IMR-90 (cell line): ENCODE measurements around the gene OSM. TPM values are rescaled to one million over a fixed set of nuclear protein-coding genes. Genes with fewer than 3 reads are reported as not detected.

Experiments
- ATAC-seq: fragments of 200-7000 bp; cut with Tn5 transposase; 2 replicates; pipeline ENCODE4 v1.9.1; 2020; ENCODE audit warnings: low read depth, mild to moderate bottlenecking, moderate library complexity
- BruUV-seq: library from RNA; stranded (reverse); fragments of 400-500 nt; replicated peaks from 2 replicates; lab custom pipeline; 2021; lab: Mats Ljungman, UMichigan
- CTCF ChIA-PET: fragments of 300-600 bp; formaldehyde crosslinking; extraction: SDS; loops from one replicate; lab custom pipeline; 2021; ENCODE audit warnings: antibody characterized with exemption; lab: Yijun Ruan, JAX
- POLR2A ChIA-PET: fragments of 300-600 bp; sonication (Branson Sonifier 250); formaldehyde crosslinking; loops from one replicate; lab custom pipeline; 2022; ENCODE audit warnings: antibody characterized with exemption; ENCODE audit not compliant: unreplicated experiment; lab: Charles Lee
- DNase-seq: peaks from one replicate; pipeline ENCODE4 v3.0.0; 2013
- H2AFZ ChIP-seq: replicated peaks from 2 replicates; pipeline ENCODE3; 2013; ENCODE audit warnings: low read length, mild to moderate bottlenecking; ENCODE audit not compliant: poor library complexity
- H2AK5ac ChIP-seq: 2 replicates; pipeline ENCODE4 v1.6.1; 2013; ENCODE audit warnings: low read depth, low read length, inconsistent platforms
- H2AK9ac ChIP-seq: replicated peaks from 2 replicates; pipeline ENCODE3; 2013; ENCODE audit warnings: mild to moderate bottlenecking, low read depth, low read length, moderate library complexity; ENCODE audit not compliant: poor library complexity
- H2BK120ac ChIP-seq: 2 replicates; pipeline ENCODE4 v1.6.1; 2013; ENCODE audit warnings: low read depth, low read length, inconsistent platforms
- H2BK15ac ChIP-seq: 3 replicates; pipeline ENCODE4 v1.6.1; 2013; ENCODE audit warnings: low read depth, low read length, inconsistent platforms
- H2BK20ac ChIP-seq: 2 replicates; pipeline ENCODE4 v1.6.1; 2013; ENCODE audit warnings: low read depth, mild to moderate bottlenecking, inconsistent platforms, low read length, moderate library complexity
- H2BK5ac ChIP-seq: 2 replicates; pipeline ENCODE4 v1.6.1; 2013; ENCODE audit warnings: mild to moderate bottlenecking, low read depth, low read length, inconsistent platforms; ENCODE audit not compliant: poor library complexity, severe bottlenecking
- H3K14ac ChIP-seq: replicated peaks from 2 replicates; pipeline ENCODE4 v1.6.1; 2013; ENCODE audit warnings: low read depth, low read length, inconsistent platforms
- H3K18ac ChIP-seq: 2 replicates; pipeline ENCODE4 v1.6.1; 2013; ENCODE audit warnings: low read depth, low read length, control low read depth
- H3K23ac ChIP-seq: 2 replicates; pipeline ENCODE4 v1.6.1; 2013; ENCODE audit warnings: low read depth, low read length, inconsistent platforms
- H3K27ac ChIP-seq: 2 replicates; pipeline ENCODE4 v1.5.1; 2013; ENCODE audit warnings: mild to moderate bottlenecking, control low read depth, low read length; ENCODE audit not compliant: insufficient read depth
- H3K27me3 ChIP-seq: 2 replicates; pipeline ENCODE4 v1.6.1; 2013; ENCODE audit warnings: low read length; ENCODE audit not compliant: control insufficient read depth, insufficient read depth
- H3K36me3 ChIP-seq: 2 replicates; pipeline ENCODE4 v1.6.1; 2013; ENCODE audit warnings: low read length, mixed read lengths; ENCODE audit not compliant: control insufficient read depth, insufficient read depth
- H3K4ac ChIP-seq: 2 replicates; pipeline ENCODE4 v1.6.1; 2013; ENCODE audit warnings: low read depth, low read length, inconsistent platforms
- H3K4me1 ChIP-seq: 2 replicates; pipeline ENCODE4 v1.6.1; 2013; ENCODE audit warnings: low read length, mixed read lengths; ENCODE audit not compliant: control insufficient read depth, insufficient read depth
- H3K4me2 ChIP-seq: 2 replicates; pipeline ENCODE4 v1.6.1; 2013; ENCODE audit warnings: low read depth, mild to moderate bottlenecking, control low read depth, low read length, moderate library complexity
- H3K4me3 ChIP-seq: 2 replicates; pipeline ENCODE4 v1.5.1; 2013; ENCODE audit warnings: low read depth, mild to moderate bottlenecking, control low read depth, low read length, moderate library complexity; ENCODE audit not compliant: insufficient read depth
- H3K56ac ChIP-seq: 2 replicates; pipeline ENCODE4 v1.6.1; 2013; ENCODE audit warnings: low read length, inconsistent platforms; ENCODE audit not compliant: insufficient read depth; ENCODE audit errors: extremely low read depth
- H3K79me1 ChIP-seq, 2 experiments: 2 replicates each; pipeline ENCODE4 v1.6.1; 2013; ENCODE audit warnings: low read length in 2 of 2, inconsistent platforms in 1 of 2, low read depth in 1 of 2
- H3K9ac ChIP-seq: 2 replicates; pipeline ENCODE4 v1.6.1; 2013; ENCODE audit warnings: low read depth, low read length, control low read depth
- H3K9me1 ChIP-seq: 2 replicates; pipeline ENCODE4 v1.6.1; 2013; ENCODE audit warnings: low read length, inconsistent platforms; ENCODE audit not compliant: insufficient read depth
- H3K9me3 ChIP-seq: 2 replicates; pipeline ENCODE4 v1.6.1; 2013; ENCODE audit warnings: low read length; ENCODE audit not compliant: control insufficient read depth, insufficient read depth
- H4K20me1 ChIP-seq: 2 replicates; pipeline ENCODE4 v1.6.1; 2013; ENCODE audit warnings: low read length, inconsistent platforms; ENCODE audit not compliant: insufficient read depth
- H4K5ac ChIP-seq: 2 replicates; pipeline ENCODE4 v1.6.1; 2013; ENCODE audit warnings: mild to moderate bottlenecking, low read depth, low read length, control low read depth
- H4K8ac ChIP-seq, 2 experiments: 2 replicates each; pipeline ENCODE4 v1.6.1; 2013; ENCODE audit warnings: low read depth in 2 of 2, low read length in 2 of 2, control low read depth in 1 of 2, inconsistent platforms in 1 of 2
- H4K91ac ChIP-seq: 2 replicates; pipeline ENCODE4 v1.6.1; 2013; ENCODE audit warnings: low read depth, low read length, inconsistent platforms; ENCODE audit not compliant: insufficient read depth
- BHLHE40 ChIP-seq: fragments of 150-350 bp; IDR thresholded peaks from 2 replicates; pipeline ENCODE4 v1.6.1; 2016; ENCODE audit warnings: mild to moderate bottlenecking, low read depth, low read length
- CHD1 ChIP-seq: IDR thresholded peaks from 2 replicates; pipeline ENCODE4 v1.6.1; 2012; ENCODE audit warnings: low read depth, low read length, improper control_type of control experiment
- FOS ChIP-seq: fragments of 150-350 bp; IDR thresholded peaks from 2 replicates; pipeline ENCODE4 v1.6.1; 2016; ENCODE audit warnings: low read depth, low read length
- MAFK ChIP-seq: IDR thresholded peaks from 2 replicates; pipeline ENCODE4 v1.6.1; 2012; ENCODE audit warnings: low read depth, low read length, improper control_type of control experiment
- RAD21 ChIP-seq: IDR thresholded peaks from 2 replicates; pipeline ENCODE4 v1.6.1; 2012; ENCODE audit warnings: low read length, improper control_type of control experiment
- RCOR1 ChIP-seq: IDR thresholded peaks from 2 replicates; pipeline ENCODE4 v1.6.1; 2012; ENCODE audit warnings: mild to moderate bottlenecking, low read length, improper control_type of control experiment; ENCODE audit not compliant: insufficient replicate concordance
- RFX5 ChIP-seq: IDR thresholded peaks from 2 replicates; pipeline ENCODE4 v1.8.0; 2012; ENCODE audit warnings: low read depth, mild to moderate bottlenecking, low read length, moderate library complexity
- SMC3 ChIP-seq: fragments of 150-350 bp; IDR thresholded peaks from 2 replicates; pipeline ENCODE4 v1.6.1; 2016; ENCODE audit warnings: low read depth, mild to moderate bottlenecking, antibody characterized with exemption, low read length, moderate library complexity
- WGBS, 2 experiments: methylation state at CpG; one replicate each; pipeline versions ENCODE4 v1.1.5 to v1.1.7; 2013; ENCODE audit warnings: missing lambda C conversion rate in 2 of 2; ENCODE audit not compliant: insufficient read length in 1 of 2; ENCODE audit errors: extremely low coverage in 2 of 2; 5-methylcytosine and 5-hydroxymethylcytosine counted together
- dilution Hi-C: fragments of 300-500 bp; cut with HindIII; formaldehyde crosslinking; loops from one replicate; pipeline ENCODE4 v1.14.3; 2018; ENCODE audit warnings: low sequenced_read_pairs; ENCODE audit not compliant: unreplicated experiment
- in situ Hi-C: fragments of 300-500 bp; cut with MboI; formaldehyde crosslinking; loops from 3 replicates; pipeline ENCODE4 v1.14.3; 2019; ENCODE audit warnings: low sequenced_read_pairs, inconsistent platforms, mixed read lengths
- intact Hi-C: fragments of 100-400 bp; cut with micrococcal nuclease; formaldehyde crosslinking; loops from 2 replicates; pipeline ENCODE4 v1.10.0; 2022
- polyA plus RNA-seq, 3 experiments: library from polyadenylated mRNA; depleted of rRNA; stranded (reverse); fragments of >200 nt; gene quantifications; 2 replicates each; pipeline ENCODE4 v1.2.3, GENCODE V29; 2012; ENCODE audit warnings: low replicate concordance in 1 of 3
- total RNA-seq: library from RNA; depleted of rRNA; stranded (reverse); fragments of >200 nt; gene quantifications from 2 replicates; pipeline ENCODE4 v1.2.3, GENCODE V29; 2012
- TF ChIP-seq, protein P1 (sequence below): fragments of 150-350 bp; IDR thresholded peaks from 2 replicates; pipeline ENCODE4 v1.6.1; 2017; ENCODE audit warnings: mild to moderate bottlenecking, antibody characterized with exemption, low read length, low read depth
- TF ChIP-seq, protein P2 (sequence below): conservative IDR thresholded peaks from 2 replicates; pipeline ENCODE4 v1.5.1; 2012; ENCODE audit warnings: mild to moderate bottlenecking, low read depth, low read length, improper control_type of control experiment

The OSM gene
- total and polyA plus RNA-seq, 2 of the 4 experiments (the other 2 are of a cell fraction), result not detected

- peak overlapping the region; percentile 28; the same call in 1 of the 2 replicates for H4K91ac ChIP-seq
- no peak overlapping the region for H3K23ac ChIP-seq
- H3K27ac ChIP-seq, result no peak overlapping the region
- ChIA-PET POLR2A (no interaction called here), CTCF (interaction anchor here (0.7 kb wide), 1 partner anchor 125 kb away, joined by 3 read pairs; no protein-coding TSS in a partner anchor)
- no peak overlapping the region for H3K14ac ChIP-seq
- H3K4me1 ChIP-seq, result peaks cover 29% of the 10 kb centered on the region
- peaks cover 8% of the 10 kb centered on the region for H3K9me1 ChIP-seq
- H3K18ac ChIP-seq, result no peak overlapping the region; the same call in 1 of the 2 replicates
- H3K36me3 ChIP-seq, result no peaks in the 10 kb centered on the region
- WGBS, 2 experiments, result 54% methylated on average over 3 of the region's 6 CpGs; no CpG with 5 or more reads in 1 of the 2 experiments
- TF ChIP-seq MAFK (no peak), RCOR1 (no peak), RFX5 (no peak), CHD1 (no peak), SMC3 (no peak), FOS (no peak), RAD21 (no peak), BHLHE40 (no peak)
- TF ChIP-seq, protein P1, sequence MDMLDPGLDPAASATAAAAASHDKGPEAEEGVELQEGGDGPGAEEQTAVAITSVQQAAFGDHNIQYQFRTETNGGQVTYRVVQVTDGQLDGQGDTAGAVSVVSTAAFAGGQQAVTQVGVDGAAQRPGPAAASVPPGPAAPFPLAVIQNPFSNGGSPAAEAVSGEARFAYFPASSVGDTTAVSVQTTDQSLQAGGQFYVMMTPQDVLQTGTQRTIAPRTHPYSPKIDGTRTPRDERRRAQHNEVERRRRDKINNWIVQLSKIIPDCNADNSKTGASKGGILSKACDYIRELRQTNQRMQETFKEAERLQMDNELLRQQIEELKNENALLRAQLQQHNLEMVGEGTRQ, result no peak
- TF ChIP-seq, protein P2, sequence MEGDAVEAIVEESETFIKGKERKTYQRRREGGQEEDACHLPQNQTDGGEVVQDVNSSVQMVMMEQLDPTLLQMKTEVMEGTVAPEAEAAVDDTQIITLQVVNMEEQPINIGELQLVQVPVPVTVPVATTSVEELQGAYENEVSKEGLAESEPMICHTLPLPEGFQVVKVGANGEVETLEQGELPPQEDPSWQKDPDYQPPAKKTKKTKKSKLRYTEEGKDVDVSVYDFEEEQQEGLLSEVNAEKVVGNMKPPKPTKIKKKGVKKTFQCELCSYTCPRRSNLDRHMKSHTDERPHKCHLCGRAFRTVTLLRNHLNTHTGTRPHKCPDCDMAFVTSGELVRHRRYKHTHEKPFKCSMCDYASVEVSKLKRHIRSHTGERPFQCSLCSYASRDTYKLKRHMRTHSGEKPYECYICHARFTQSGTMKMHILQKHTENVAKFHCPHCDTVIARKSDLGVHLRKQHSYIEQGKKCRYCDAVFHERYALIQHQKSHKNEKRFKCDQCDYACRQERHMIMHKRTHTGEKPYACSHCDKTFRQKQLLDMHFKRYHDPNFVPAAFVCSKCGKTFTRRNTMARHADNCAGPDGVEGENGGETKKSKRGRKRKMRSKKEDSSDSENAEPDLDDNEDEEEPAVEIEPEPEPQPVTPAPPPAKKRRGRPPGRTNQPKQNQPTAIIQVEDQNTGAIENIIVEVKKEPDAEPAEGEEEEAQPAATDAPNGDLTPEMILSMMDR, result no peak
- H3K4me3 ChIP-seq, result no peak overlapping the region
- H3K27me3 ChIP-seq, result no peaks in the 10 kb centered on the region
- peak overlapping the region; percentile 19 for H2AFZ ChIP-seq
- H3K4ac ChIP-seq, result peak overlapping the region; percentile 50
- peak overlapping the region; percentile 47 for H2BK120ac ChIP-seq
- in situ Hi-C loops, result no loop called here
- no peak overlapping the region for H3K4me2 ChIP-seq
- intact Hi-C loops, result no loop called here
- H2BK5ac ChIP-seq, result no peak overlapping the region
- H3K9me3 ChIP-seq, result no peaks in the 10 kb centered on the region
- H3K79me1 ChIP-seq, result peaks cover 0 to 4% of the 10 kb centered on the region in 2 experiments; a peak in 1 of 4 replicates
- H2AK5ac ChIP-seq, result peak overlapping the region; percentile 47; the same call in 1 of the 2 replicates
- H3K56ac ChIP-seq, result no peak overlapping the region
- H4K20me1 ChIP-seq, result no peaks in the 10 kb centered on the region
- H2BK15ac ChIP-seq, result peak overlapping the region; percentile 43; the same call in 1 of the 3 replicates
- no peak overlapping the region for H3K9ac ChIP-seq
- ATAC-seq, result no peak
- dilution Hi-C loops, result no loop called here
- no TSS peak for BruUV-seq
- H4K8ac ChIP-seq, result peak overlapping the region in 1 of 2 experiments; percentile 62; a peak in 1 of 4 replicates
- H2AK9ac ChIP-seq, result no peak overlapping the region
- no peak for DNase-seq
- H4K5ac ChIP-seq, result no peak overlapping the region
- H2BK20ac ChIP-seq, result peak overlapping the region; percentile 72; the same call in 1 of the 2 replicates
Observed at GRCh38 chr22:30233582-30233981, 33.1 kb downstream of the OSM start.
